Sigmoid colon (tissue), 4 donors: ENCODE measurements around the gene IL1RAPL2.

Source experiments
- EP300 ChIP-seq, 4 donors: sonication (generic); formaldehyde crosslinking; IDR thresholded peaks; one replicate each; pipeline ENCODE4 v1.6.1; 2017; ENCODE audit warnings: antibody characterized with exemption in 4 of 4
- POLR2A ChIP-seq, 2 donors: fragments of 450-650 bp; IDR thresholded peaks; one replicate each; pipeline ENCODE4 v1.6.1; 2016; ENCODE audit warnings: antibody characterized with exemption in 2 of 2, mild to moderate bottlenecking in 2 of 2, moderate library complexity in 2 of 2
- POLR2AphosphoS5 ChIP-seq, 4 donors: sonication (generic); formaldehyde crosslinking; IDR thresholded peaks; one replicate each; pipeline ENCODE4 v1.6.1; 2017; ENCODE audit warnings: antibody characterized with exemption in 4 of 4
- TF ChIP-seq, protein P1 (sequence below), 4 experiments: fragments of 450-650 bp in 3 of 4; fragments of 200-600 bp in 1 of 4; IDR thresholded peaks; one replicate each; pipeline ENCODE4 v1.5.1; 2016 to 2019; ENCODE audit warnings: antibody characterized with exemption in 4 of 4, mild to moderate bottlenecking in 3 of 4, moderate library complexity in 2 of 4

DNA sequence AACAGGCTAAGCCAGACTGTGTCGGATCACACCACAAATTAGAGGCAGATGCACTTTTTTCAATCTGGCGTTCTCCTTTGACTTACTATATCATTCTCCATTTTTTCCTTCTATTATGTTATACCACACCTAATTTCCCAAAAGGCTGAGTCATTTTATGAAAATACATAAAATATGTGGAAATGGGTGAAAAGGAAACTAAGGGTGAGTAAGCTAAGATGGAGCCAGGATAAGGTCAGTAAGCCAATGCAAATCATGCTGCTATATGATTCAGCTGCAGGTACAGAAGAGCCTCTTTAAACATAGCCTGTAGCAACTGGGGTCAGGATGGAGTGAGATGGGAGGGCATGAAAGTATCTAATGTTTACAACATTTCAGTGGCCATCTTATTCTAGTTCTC is 748.5 kb downstream of the IL1RAPL2 start:
- TF ChIP-seq, protein P1, sequence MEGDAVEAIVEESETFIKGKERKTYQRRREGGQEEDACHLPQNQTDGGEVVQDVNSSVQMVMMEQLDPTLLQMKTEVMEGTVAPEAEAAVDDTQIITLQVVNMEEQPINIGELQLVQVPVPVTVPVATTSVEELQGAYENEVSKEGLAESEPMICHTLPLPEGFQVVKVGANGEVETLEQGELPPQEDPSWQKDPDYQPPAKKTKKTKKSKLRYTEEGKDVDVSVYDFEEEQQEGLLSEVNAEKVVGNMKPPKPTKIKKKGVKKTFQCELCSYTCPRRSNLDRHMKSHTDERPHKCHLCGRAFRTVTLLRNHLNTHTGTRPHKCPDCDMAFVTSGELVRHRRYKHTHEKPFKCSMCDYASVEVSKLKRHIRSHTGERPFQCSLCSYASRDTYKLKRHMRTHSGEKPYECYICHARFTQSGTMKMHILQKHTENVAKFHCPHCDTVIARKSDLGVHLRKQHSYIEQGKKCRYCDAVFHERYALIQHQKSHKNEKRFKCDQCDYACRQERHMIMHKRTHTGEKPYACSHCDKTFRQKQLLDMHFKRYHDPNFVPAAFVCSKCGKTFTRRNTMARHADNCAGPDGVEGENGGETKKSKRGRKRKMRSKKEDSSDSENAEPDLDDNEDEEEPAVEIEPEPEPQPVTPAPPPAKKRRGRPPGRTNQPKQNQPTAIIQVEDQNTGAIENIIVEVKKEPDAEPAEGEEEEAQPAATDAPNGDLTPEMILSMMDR (IDR thresholded peaks at IDR 0.05) = no peak
- no peak for TF ChIP-seq POLR2AphosphoS5 (IDR thresholded peaks at IDR 0.05)
- TF ChIP-seq POLR2A (IDR thresholded peaks at IDR 0.05) = no peak
- no peak for TF ChIP-seq EP300 (IDR thresholded peaks at IDR 0.05)
